ENCODE results near the gene ERAS.

- TF ChIP-seq EP300 (IDR thresholded peaks at IDR 0.05; ENCODE audit: borderline replicate concordance) (no peak), CREB1 (IDR thresholded peaks at IDR 0.05; ENCODE audit: low read depth) (no peak), TAF1 (IDR thresholded peaks at IDR 0.05; ENCODE audit: low read depth) (no peak), REST (IDR thresholded peaks at IDR 0.05; ENCODE audit: low read depth) (no peak), TEAD4 (IDR thresholded peaks at IDR 0.05) (no peak), EGR1 (IDR thresholded peaks at IDR 0.05) (no peak), NFIC (IDR thresholded peaks at IDR 0.05) (no peak), FOXM1 (IDR thresholded peaks at IDR 0.05; ENCODE audit: borderline replicate concordance, low read depth) (no peak), RAD21 (IDR thresholded peaks at IDR 0.05; ENCODE audit: low read depth) (no peak)
- TF ChIP-seq, protein P1, sequence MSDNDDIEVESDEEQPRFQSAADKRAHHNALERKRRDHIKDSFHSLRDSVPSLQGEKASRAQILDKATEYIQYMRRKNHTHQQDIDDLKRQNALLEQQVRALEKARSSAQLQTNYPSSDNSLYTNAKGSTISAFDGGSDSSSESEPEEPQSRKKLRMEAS (IDR thresholded peaks at IDR 0.05): no peak
These were observed 43.5 kb upstream of the ERAS start for GRCh38 chrX:48782795-48783194.
